Lower lobe of right lung (tissue), 2 donors: ENCODE results near the gene CD83. TPM values are rescaled to one million over a fixed set of nuclear protein-coding genes. Genes with fewer than 3 reads are reported as not detected.

Source experiments
- ATAC-seq, 2 donors: fragments of 200-7000 bp; cut with Tn5 transposase; one replicate each; pipeline ENCODE4 v1.9.1; 2020 to 2022; ENCODE audit warnings: mild to moderate bottlenecking in 2 of 2, moderate library complexity in 2 of 2
- DNase-seq: peaks from one replicate; pipeline ENCODE4 v3.0.0-alpha.2; 2020
- H3K27ac ChIP-seq: fragments of 200-600 bp; one replicate; pipeline ENCODE4 v1.8.0; 2022
- H3K27me3 ChIP-seq: fragments of 200-600 bp; one replicate; pipeline ENCODE4 v1.8.0; 2022; ENCODE audit warnings: low read depth
- H3K36me3 ChIP-seq: fragments of 200-600 bp; one replicate; pipeline ENCODE4 v1.8.0; 2022; ENCODE audit warnings: mild to moderate bottlenecking
- H3K4me1 ChIP-seq: fragments of 200-600 bp; one replicate; pipeline ENCODE4 v1.8.0; 2022
- H3K4me3 ChIP-seq: fragments of 200-600 bp; one replicate; pipeline ENCODE4 v1.8.0; 2022; ENCODE audit warnings: mild to moderate bottlenecking
- H3K9me3 ChIP-seq: fragments of 200-600 bp; one replicate; pipeline ENCODE4 v1.8.0; 2022
- intact Hi-C: fragments of 100-400 bp; cut with DNase I; formaldehyde crosslinking; loops from one replicate; pipeline ENCODE4 v1.11.0; 2022
- total RNA-seq: library from RNA; stranded (reverse); fragmentation: NEBNext Ultra II Directional; extraction: Animal tissue kit (Norgen Biotek cat#: 25700); gene quantifications from one replicate; pipeline ENCODE4 v1.2.1, GENCODE V29; 2021
- TF ChIP-seq, protein P1 (sequence below): fragments of 200-600 bp; IDR thresholded peaks from one replicate; pipeline ENCODE4 v1.8.0; 2022; ENCODE audit warnings: antibody characterized with exemption, mild to moderate bottlenecking
- donor health status: DM: no; HTN: yes; CAD: no; lungs with severe emphysema.

Gene CD83
- total RNA-seq, 1 donor from 2014 or later = 25.0 TPM

DNA sequence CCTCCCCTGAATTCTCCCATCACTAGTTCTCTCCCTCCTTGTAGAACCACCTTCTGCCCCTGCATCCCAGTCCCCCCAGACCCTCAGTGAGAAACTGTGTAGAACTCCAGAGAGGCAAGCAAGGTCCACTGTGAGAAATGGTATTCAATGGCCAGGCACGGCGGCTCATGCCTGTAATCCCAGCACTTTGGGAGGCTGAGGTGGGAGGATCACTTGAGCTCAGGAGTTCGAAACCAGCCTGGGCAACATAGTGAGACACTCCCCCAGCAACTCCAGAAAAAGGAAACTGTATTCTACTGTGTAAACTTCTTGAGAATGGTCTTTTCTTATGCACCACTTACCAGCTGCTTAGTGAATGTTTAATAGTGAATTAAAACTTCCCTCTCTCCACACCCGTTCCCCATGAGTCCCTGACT, 8.2 kb upstream of the CD83 start:
- DNase-seq (no peak), ATAC-seq (peak; percentile 9 to 11)
- Histone ChIP-seq H3K36me3 (no peaks in the 10 kb centered on the region), H3K9me3 (peaks cover 8% of the 10 kb centered on the region), H3K27me3 (no peaks in the 10 kb centered on the region), H3K4me3 (peak overlapping the region; percentile 27), H3K4me1 (peaks cover 21% of the 10 kb centered on the region), H3K27ac (peak overlapping the region; percentile 69)
- intact Hi-C loops = no loop called here
- TF ChIP-seq, protein P1, sequence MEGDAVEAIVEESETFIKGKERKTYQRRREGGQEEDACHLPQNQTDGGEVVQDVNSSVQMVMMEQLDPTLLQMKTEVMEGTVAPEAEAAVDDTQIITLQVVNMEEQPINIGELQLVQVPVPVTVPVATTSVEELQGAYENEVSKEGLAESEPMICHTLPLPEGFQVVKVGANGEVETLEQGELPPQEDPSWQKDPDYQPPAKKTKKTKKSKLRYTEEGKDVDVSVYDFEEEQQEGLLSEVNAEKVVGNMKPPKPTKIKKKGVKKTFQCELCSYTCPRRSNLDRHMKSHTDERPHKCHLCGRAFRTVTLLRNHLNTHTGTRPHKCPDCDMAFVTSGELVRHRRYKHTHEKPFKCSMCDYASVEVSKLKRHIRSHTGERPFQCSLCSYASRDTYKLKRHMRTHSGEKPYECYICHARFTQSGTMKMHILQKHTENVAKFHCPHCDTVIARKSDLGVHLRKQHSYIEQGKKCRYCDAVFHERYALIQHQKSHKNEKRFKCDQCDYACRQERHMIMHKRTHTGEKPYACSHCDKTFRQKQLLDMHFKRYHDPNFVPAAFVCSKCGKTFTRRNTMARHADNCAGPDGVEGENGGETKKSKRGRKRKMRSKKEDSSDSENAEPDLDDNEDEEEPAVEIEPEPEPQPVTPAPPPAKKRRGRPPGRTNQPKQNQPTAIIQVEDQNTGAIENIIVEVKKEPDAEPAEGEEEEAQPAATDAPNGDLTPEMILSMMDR = no peak

DNA sequence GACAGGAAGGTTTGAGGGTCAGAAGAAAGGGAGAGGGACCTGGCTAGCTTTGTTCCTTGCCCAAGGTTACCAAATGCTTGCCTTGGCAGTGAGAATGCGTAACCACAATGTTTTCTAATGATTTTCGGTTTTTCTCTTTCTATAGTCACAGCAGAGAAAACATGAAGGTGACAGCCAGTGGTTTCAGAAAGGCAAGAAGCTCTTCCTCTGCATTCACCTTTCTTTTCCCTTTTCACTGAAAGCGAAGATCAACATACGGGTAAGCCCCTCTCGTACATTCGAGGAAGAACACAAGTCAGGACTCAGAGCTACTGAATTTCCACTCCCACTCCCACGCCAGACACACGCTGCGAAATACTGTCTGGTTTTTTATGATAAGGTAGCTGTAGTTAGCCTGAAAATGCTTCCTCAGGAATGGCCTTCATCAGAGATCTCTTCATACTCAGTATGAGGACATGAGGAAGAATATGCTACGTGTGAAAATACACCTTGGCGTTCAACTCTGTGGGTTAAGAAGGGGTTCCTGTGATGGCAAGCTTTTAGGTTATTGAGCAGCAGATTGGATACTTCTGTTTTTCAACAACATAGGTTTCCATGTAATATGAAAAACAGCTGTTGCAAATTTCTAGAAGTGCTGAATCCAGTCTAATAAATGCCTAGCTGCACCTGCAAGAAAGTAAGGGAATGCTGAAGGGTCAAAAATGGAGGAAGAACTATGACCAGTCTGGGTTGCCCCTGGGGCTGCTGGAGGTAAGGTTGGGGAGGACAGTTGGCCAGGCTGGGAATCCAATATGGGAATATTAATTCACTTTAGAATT, 7.4 kb upstream of the CD83 start:
- no peaks in the 10 kb centered on the region for H3K27me3 ChIP-seq
- peaks cover 8% of the 10 kb centered on the region for H3K9me3 ChIP-seq
- no peak overlapping the region for H3K4me3 ChIP-seq
- no peaks in the 10 kb centered on the region for H3K36me3 ChIP-seq
- H3K4me1 ChIP-seq = peaks cover 21% of the 10 kb centered on the region
- TF ChIP-seq, protein P1 = no peak
- H3K27ac ChIP-seq = peak overlapping the region; percentile 24
- intact Hi-C loops = no loop called here
- no peak for DNase-seq
- ATAC-seq = no peak

DNA sequence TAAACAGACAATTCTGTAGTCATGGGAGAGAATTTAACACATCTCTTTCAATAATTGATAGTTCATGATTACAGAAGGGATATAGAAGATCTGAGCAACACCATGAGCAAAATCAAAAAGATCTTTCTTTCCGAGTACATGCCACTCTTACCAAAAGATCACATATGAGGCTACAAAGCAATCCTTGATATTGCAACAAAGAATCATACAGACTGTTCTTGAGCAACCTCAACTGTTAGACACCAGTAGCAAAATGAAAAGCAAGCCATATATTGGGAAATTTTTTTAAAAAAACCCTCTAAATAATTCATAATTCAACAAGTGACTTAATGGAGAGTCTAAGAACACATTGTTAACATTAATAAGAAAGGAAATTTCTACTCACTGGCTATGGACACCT, 3.6 kb upstream of the CD83 start:
- Histone ChIP-seq H3K27ac (no peak overlapping the region), H3K9me3 (no peaks in the 10 kb centered on the region), H3K4me3 (no peak overlapping the region), H3K4me1 (peaks cover 27% of the 10 kb centered on the region), H3K36me3 (no peaks in the 10 kb centered on the region), H3K27me3 (no peaks in the 10 kb centered on the region)
- intact Hi-C loops = no loop called here
- TF ChIP-seq, protein P1 = no peak
- ATAC-seq (no peak), DNase-seq (no peak)

DNA sequence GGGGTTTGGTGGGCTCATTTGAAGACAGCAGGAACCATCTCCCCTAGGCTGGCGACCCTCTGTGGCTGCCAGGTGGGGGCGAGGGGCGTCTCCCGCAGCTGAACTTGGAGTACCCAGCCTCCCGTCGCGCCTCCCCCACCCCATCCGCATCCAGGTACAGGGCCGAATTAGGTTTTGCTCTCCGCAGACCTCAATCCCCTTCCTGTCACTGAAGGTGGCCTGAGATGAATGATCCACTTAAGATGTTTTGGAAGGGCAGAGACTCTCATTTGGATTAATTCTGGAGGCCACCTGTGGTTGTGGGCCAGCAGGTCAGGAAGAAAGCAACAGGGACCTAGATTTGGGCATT, 493 bp downstream of the CD83 start:
- DNase-seq (no peak), ATAC-seq (peak; percentile 4 to 35)
- H3K36me3 ChIP-seq = no peaks in the 10 kb centered on the region
- H3K4me3 ChIP-seq = peak overlapping the region; percentile 74
- peaks cover 30% of the 10 kb centered on the region for H3K4me1 ChIP-seq
- intact Hi-C loops = no loop called here
- TF ChIP-seq, protein P1 = no peak
- H3K27me3 ChIP-seq = no peaks in the 10 kb centered on the region
- no peaks in the 10 kb centered on the region for H3K9me3 ChIP-seq
- H3K27ac ChIP-seq = peak overlapping the region; percentile 80

DNA sequence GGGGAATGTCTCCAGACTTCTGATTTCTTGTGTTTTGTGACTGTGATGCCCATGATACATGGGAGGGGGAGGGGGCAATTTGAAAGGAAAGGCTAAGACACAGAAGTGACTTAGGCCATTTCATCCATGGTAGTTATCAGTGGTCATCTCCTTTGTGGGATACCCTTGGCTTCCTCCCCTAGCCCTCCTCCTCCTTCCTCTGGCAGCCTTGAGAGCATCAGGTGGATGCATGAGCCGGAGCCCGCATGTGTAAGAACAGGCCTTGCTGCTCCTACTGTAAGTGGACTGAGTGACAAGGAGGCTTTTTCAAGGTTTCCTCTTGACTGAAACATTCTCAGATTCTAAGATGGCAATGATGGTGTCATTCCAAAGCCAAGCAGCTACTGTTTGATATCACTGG, 874 bp downstream of the CD83 start:
- peak overlapping the region; percentile 74 for H3K4me3 ChIP-seq
- no peaks in the 10 kb centered on the region for H3K36me3 ChIP-seq
- intact Hi-C loops = no loop called here
- H3K4me1 ChIP-seq = peaks cover 34% of the 10 kb centered on the region
- ATAC-seq (no peak), DNase-seq (no peak)
- no peaks in the 10 kb centered on the region for H3K9me3 ChIP-seq
- peak overlapping the region; percentile 80 for H3K27ac ChIP-seq
- TF ChIP-seq, protein P1 = no peak
- H3K27me3 ChIP-seq = no peaks in the 10 kb centered on the region
